Ovary (tissue), 9 donors: ENCODE data around the gene DENND5B. TPM values are rescaled to one million over a fixed set of nuclear protein-coding genes. Genes with fewer than 3 reads are reported as not detected.

Source experiments
- DNase-seq, 5 donors: peaks; one replicate each; pipeline ENCODE4 v3.0.0-alpha.2; 2019 to 2020
- H3K27ac ChIP-seq, 2 donors: fragments of 200-600 bp; one replicate each; pipeline versions ENCODE4 v1.5.1 to v1.8.0; 2019 to 2022
- H3K27me3 ChIP-seq: fragments of 200-600 bp; one replicate; pipeline ENCODE4 v1.8.0; 2022
- H3K36me3 ChIP-seq: fragments of 200-600 bp; sonication (generic); one replicate; pipeline ENCODE4 v1.5.1; 2019
- H3K4me1 ChIP-seq: one replicate; pipeline ENCODE4 v1.8.1; 2013; ENCODE audit warnings: mild to moderate bottlenecking, moderate library complexity; ENCODE audit not compliant: insufficient read depth
- H3K4me3 ChIP-seq: fragments of 200-600 bp; sonication (generic); one replicate; pipeline ENCODE4 v1.5.1; 2017
- H3K9me3 ChIP-seq, 2 donors: fragments of 200-600 bp in 1 of 2; sonication (generic) in 1 of 2; one replicate each; pipeline versions ENCODE4 v1.5.1 to v1.8.1; 2013 to 2019; ENCODE audit warnings: mild to moderate bottlenecking in 1 of 2, moderate library complexity in 1 of 2
- CTCF ChIP-seq, 3 donors: fragments of 450-650 bp in 2 of 3; fragments of 200-600 bp in 1 of 3; IDR thresholded peaks; one replicate each; pipeline versions ENCODE4 v1.5.1 to v1.8.0; 2016 to 2022; ENCODE audit warnings: antibody characterized with exemption in 3 of 3, mild to moderate bottlenecking in 1 of 3
- EP300 ChIP-seq: sonication (generic); formaldehyde crosslinking; IDR thresholded peaks from one replicate; pipeline ENCODE4 v1.6.1; 2017; ENCODE audit warnings: antibody characterized with exemption
- POLR2A ChIP-seq: fragments of 450-650 bp; IDR thresholded peaks from one replicate; pipeline ENCODE4 v1.6.1; 2017; ENCODE audit warnings: antibody characterized with exemption, mild to moderate bottlenecking, moderate library complexity
- WGBS, 3 donors: extraction: QIAGEN DNeasy Blood & Tissue Kit in 1 of 3; methylation state at CpG; one replicate each; pipeline versions ENCODE4 v1.1.5 to v1.1.7; 2013 to 2017; 5-methylcytosine and 5-hydroxymethylcytosine counted together
- intact Hi-C, 4 donors: fragments of 100-400 bp; cut with DNase I; formaldehyde crosslinking; loops; one replicate each; pipeline versions ENCODE4 v1.11.0 to v1.15.1; 2022 to 2023
- polyA plus RNA-seq, 2 donors: library from polyadenylated mRNA; stranded (reverse); fragments of 200-250 nt in 1 of 2; fragments of 350-450 nt in 1 of 2; fragmentation: Illumina TruSeq in 1 of 2; extraction: RNeasy Lipid Tissue Mini Kit (QIAGEN cat#74804) in 1 of 2; gene quantifications; one replicate each; pipeline ENCODE4 v1.2.3, GENCODE V29; 2013 to 2014
- total RNA-seq, 7 donors: library from RNA; depleted of rRNA in 2 of 7; stranded (reverse); fragments of >200 nt in 2 of 7; fragmentation: NEBNext Ultra II Directional in 3 of 7; extraction: Animal tissue kit (Norgen Biotek cat#: 25700) in 3 of 7; gene quantifications; one replicate each; pipeline versions ENCODE4 v1.1.0 to v1.2.4, GENCODE V29; 2016 to 2023
- donor health status: DM: no; HTN: no; CAD: no; lungs with moderate emphysema.
- donor health status: DM: no; HTN: no; CAD: no.
- donor health status: Bipolar disorder and iron deficiency.
- donor health status: DM: yes; HTN: yes; CAD: no.
- donor health status: DM: no; HTN: no; CAD: no.
- donor health status: DM: yes; HTN: yes; CAD: no.

Gene DENND5B
- total and polyA plus RNA-seq, 9 donors, result 13.9 to 70.7 (median 47.9) TPM

DNA sequence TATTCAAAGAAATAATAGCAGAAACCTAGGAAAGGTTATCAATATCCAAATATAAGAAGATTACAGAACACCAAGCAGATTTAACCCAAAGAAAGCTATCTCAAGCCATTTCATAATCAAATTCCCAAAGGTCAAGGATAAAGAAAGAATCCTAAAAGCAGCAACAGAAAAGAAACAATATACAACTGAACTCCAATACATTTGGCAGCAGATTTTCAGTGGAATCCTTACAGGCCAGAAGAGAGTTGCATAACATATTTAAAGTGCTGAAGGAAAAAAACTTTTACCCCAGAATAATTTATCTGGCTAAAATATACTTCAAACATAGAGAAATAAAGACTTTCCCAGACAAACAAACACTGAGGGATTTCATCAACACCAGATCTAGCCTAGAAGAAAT, 54.3 kb downstream of the DENND5B start:
- DNase-seq, result no peak
- H3K9me3 ChIP-seq, result no peaks in the 10 kb centered on the region
- H3K4me1 ChIP-seq, result peaks cover 4% of the 10 kb centered on the region
- H3K36me3 ChIP-seq, result no peaks in the 10 kb centered on the region
- peak overlapping the region in 1 of 2 donors; percentile 59 for H3K27ac ChIP-seq
- TF ChIP-seq EP300, result no peak
- no peak for TF ChIP-seq CTCF (IDR thresholded peaks at IDR 0.05)
- TF ChIP-seq POLR2A, result no peak
- H3K4me3 ChIP-seq, result no peak overlapping the region
- no peaks in the 10 kb centered on the region for H3K27me3 ChIP-seq
- intact Hi-C loops, result no loop called here

DNA sequence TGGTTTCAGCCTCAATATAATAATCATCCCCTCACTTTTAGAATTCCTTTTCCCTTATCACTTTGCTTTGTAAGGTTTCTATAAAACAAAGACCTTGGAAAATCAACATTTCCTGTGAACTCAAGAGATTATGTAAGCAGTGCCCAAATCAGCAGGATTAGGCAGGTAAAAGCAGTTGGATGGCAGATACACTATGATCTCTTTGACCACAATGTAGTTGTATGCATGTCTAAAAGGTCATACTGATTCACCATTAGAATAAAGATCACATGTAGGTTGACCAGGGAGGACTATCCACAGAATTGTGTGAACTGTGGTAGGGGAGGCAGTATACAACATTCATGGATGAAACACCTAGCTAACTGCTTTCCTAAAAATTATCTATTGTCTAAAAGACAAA, 57.5 kb downstream of the DENND5B start:
- no peaks in the 10 kb centered on the region for H3K27me3 ChIP-seq
- no peaks in the 10 kb centered on the region for H3K9me3 ChIP-seq
- no peaks in the 10 kb centered on the region for H3K36me3 ChIP-seq
- intact Hi-C loops, result no loop called here
- DNase-seq, result no peak
- TF ChIP-seq CTCF (IDR thresholded peaks at IDR 0.05), result no peak
- no peak for TF ChIP-seq POLR2A
- H3K4me3 ChIP-seq, result no peak overlapping the region
- H3K27ac ChIP-seq, result no peak overlapping the region
- peaks cover 5% of the 10 kb centered on the region for H3K4me1 ChIP-seq

DNA sequence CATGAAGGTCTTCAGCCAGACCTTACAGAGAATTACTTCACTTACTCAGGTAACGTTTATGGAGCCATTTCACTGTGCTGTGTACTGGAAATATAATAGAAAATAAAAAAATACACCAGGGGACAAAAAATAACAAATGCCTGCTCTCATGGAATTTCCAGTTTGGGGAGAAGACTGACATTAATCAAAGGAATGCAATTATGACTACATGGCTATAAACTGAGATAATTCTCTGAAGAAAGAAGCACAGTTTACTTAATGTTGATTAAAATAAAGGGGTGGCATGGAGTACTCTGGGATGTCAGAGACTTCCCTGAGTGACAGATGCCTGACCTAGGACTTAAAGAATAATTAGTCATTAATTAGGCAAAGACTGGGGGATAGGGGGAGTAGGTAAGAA, 59.0 kb downstream of the DENND5B start:
- 37 to 66% (median 52%) methylated on average over 1 of the region's 1 CpG for WGBS, 3 donors
- no peaks in the 10 kb centered on the region for H3K9me3 ChIP-seq
- no peak overlapping the region for H3K4me3 ChIP-seq
- no peak overlapping the region for H3K27ac ChIP-seq
- intact Hi-C loops, result no loop called here
- H3K4me1 ChIP-seq, result peaks cover 7% of the 10 kb centered on the region
- no peak for DNase-seq
- TF ChIP-seq EP300 (no peak), CTCF (IDR thresholded peaks at IDR 0.05) (no peak), POLR2A (no peak)
- no peaks in the 10 kb centered on the region for H3K36me3 ChIP-seq
- H3K27me3 ChIP-seq, result no peaks in the 10 kb centered on the region

DNA sequence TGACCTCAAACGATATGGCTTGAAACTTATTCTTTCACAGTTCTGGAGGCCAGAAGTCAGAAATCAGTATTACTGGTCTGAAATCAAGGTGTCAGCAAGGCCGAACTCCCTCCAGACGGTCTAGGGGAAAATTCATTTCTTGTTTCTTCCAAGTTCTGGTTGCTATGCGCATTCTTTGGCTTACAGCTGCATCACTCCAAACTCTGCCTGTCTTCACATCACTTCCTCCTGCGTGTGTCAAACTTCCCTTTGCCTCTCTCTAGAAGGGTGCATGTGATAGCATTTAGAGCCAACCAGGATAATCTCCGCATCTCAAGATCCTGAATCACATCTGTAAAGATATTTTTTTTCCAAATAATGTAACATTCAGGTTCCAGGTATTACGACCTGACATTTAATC, 62.8 kb downstream of the DENND5B start:
- intact Hi-C loops, result no loop called here
- no peaks in the 10 kb centered on the region for H3K27me3 ChIP-seq
- H3K4me3 ChIP-seq, result no peak overlapping the region
- no peak for DNase-seq
- H3K4me1 ChIP-seq, result peaks cover 9% of the 10 kb centered on the region
- WGBS, 3 donors, result 94 to 95% (median 95%) methylated on average over 7 of the region's 7 CpGs
- no peak overlapping the region for H3K27ac ChIP-seq
- no peaks in the 10 kb centered on the region for H3K9me3 ChIP-seq
- H3K36me3 ChIP-seq, result no peaks in the 10 kb centered on the region
- TF ChIP-seq POLR2A, result no peak
- TF ChIP-seq EP300, result no peak
- no peak for TF ChIP-seq CTCF (IDR thresholded peaks at IDR 0.05)

- no peak for TF ChIP-seq POLR2A
- no peak for TF ChIP-seq CTCF (IDR thresholded peaks at IDR 0.05)
- TF ChIP-seq EP300, result no peak
- Histone ChIP-seq H3K36me3 (no peaks in the 10 kb centered on the region), H3K27me3 (no peaks in the 10 kb centered on the region), H3K27ac (no peak overlapping the region), H3K4me1 (peaks cover 11% of the 10 kb centered on the region), H3K9me3 (no peaks in the 10 kb centered on the region), H3K4me3 (no peak overlapping the region)
- no peak for DNase-seq
- intact Hi-C loops, result no loop called here
- 85 to 92% (median 90%) methylated on average over 4 of the region's 4 CpGs for WGBS, 3 donors
Observed at GRCh38 chr12:31527083-31527482, 63.9 kb downstream of the DENND5B start.
